Measurements from ENCODE around the gene TCERG1.

DNA sequence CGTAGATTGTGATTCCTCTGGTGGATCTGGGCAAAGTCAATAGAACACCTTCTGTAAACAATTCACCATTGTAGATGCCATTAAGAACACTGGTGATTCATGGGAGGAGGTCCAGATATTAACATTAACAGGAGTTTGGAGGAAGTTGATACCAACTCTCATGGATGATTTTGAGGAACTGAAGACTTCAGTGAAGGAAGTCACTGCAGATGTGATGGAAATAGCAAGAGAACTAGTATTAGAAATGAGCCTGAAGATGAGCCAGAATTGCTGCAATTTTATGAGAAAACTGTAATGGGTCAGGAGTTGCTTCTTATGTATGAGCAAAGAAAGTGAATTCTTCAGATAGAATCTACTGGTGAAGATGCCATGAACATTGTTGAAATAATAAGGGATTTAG, 26.9 kb downstream of the TCERG1 start:
- TF ChIP-seq CTCF (IDR thresholded peaks at IDR 0.05), result no peak
- no peak for TF ChIP-seq POLR2A (IDR thresholded peaks at IDR 0.05)
